ENCODE results near the gene RAD21L1.
A peak's percentile ranks its signal among the peaks of the same experiment; 100 is the strongest.
"Not testable (repeated sequence)": the region's sequence is repeated elsewhere in the genome, so short reads cannot be mapped to it uniquely, and the experiment has no call there.

RAD21L1 gene

GRCh38 chr20:1242099-1242498 is 16.3 kb downstream of the RAD21L1 start:
- TF ChIP-seq, protein P1, sequence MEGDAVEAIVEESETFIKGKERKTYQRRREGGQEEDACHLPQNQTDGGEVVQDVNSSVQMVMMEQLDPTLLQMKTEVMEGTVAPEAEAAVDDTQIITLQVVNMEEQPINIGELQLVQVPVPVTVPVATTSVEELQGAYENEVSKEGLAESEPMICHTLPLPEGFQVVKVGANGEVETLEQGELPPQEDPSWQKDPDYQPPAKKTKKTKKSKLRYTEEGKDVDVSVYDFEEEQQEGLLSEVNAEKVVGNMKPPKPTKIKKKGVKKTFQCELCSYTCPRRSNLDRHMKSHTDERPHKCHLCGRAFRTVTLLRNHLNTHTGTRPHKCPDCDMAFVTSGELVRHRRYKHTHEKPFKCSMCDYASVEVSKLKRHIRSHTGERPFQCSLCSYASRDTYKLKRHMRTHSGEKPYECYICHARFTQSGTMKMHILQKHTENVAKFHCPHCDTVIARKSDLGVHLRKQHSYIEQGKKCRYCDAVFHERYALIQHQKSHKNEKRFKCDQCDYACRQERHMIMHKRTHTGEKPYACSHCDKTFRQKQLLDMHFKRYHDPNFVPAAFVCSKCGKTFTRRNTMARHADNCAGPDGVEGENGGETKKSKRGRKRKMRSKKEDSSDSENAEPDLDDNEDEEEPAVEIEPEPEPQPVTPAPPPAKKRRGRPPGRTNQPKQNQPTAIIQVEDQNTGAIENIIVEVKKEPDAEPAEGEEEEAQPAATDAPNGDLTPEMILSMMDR (conservative IDR thresholded peaks at IDR 0.05; ENCODE audit: control insufficient read depth, insufficient read depth, low read depth, low read length): no peak
- no peak for DNase-seq (ENCODE audit: low read depth)

GRCh38 chr20:1242530-1242929 is 16.7 kb downstream of the RAD21L1 start:
- TF ChIP-seq, protein P1 (conservative IDR thresholded peaks at IDR 0.05; ENCODE audit: control insufficient read depth, insufficient read depth, low read depth, low read length): no peak
- peak; percentile 82 for DNase-seq (ENCODE audit: low read depth)
- no peak overlapping the region for H3K4me3 ChIP-seq (ENCODE audit: control insufficient read depth, low read depth, low read length)

More at GRCh38 chr20:1242099-1242498, 16.3 kb downstream of the RAD21L1 start:
- no peak overlapping the region for H3K4me3 ChIP-seq (ENCODE audit: control insufficient read depth, low read depth, low read length)

DNA sequence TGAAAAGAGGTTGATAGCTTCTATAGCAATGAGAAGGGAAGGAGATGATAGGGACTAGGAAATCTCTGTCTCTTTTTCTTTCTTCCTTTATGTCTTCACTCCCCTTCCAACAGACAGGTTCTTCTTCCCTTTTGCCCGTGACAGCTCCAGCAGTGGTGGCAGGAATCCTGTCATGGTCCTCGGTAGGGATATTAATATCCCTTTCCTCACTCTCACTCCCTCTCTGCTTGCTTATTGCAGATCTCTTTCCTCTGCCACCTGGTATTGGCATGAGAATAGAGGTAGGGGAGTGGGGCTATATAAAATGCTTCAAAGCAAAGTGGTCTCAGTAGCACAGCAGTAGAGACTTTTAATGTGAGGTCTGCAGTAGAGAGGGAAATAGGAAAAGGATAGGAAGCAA is 19.7 kb downstream of the RAD21L1 start:
- H3K4me3 ChIP-seq (ENCODE audit: control insufficient read depth, low read depth, low read length): no peak overlapping the region
- TF ChIP-seq, protein P1 (conservative IDR thresholded peaks at IDR 0.05; ENCODE audit: control insufficient read depth, insufficient read depth, low read depth, low read length): no peak

GRCh38 chr20:1247689-1248088 is 21.8 kb downstream of the RAD21L1 start:
- no peak overlapping the region for H3K4me3 ChIP-seq (ENCODE audit: control insufficient read depth, low read depth, low read length)
- TF ChIP-seq, protein P1 (conservative IDR thresholded peaks at IDR 0.05; ENCODE audit: control insufficient read depth, insufficient read depth, low read depth, low read length): no peak
- no peak for DNase-seq (ENCODE audit: low read depth)

More for the DNA sequence above, 19.7 kb downstream of the RAD21L1 start:
- DNase-seq (ENCODE audit: low read depth): no peak

GRCh38 chr20:1250282-1250681 is 24.4 kb downstream of the RAD21L1 start:
- DNase-seq (ENCODE audit: low read depth); H3K4me3 ChIP-seq (ENCODE audit: control insufficient read depth, low read depth, low read length): not testable (repeated sequence)

- no peak overlapping the region for H3K4me3 ChIP-seq (ENCODE audit: control insufficient read depth, low read depth, low read length)
- TF ChIP-seq, protein P1 (conservative IDR thresholded peaks at IDR 0.05; ENCODE audit: control insufficient read depth, insufficient read depth, low read depth, low read length): no peak
- no peak for DNase-seq (ENCODE audit: low read depth)
Measured at GRCh38 chr20:1252416-1252815, 26.6 kb downstream of the RAD21L1 start.

- TF ChIP-seq, protein P1 (conservative IDR thresholded peaks at IDR 0.05; ENCODE audit: control insufficient read depth, insufficient read depth, low read depth, low read length): no peak
- DNase-seq (ENCODE audit: low read depth): no peak
- H3K4me3 ChIP-seq (ENCODE audit: control insufficient read depth, low read depth, low read length): no peak overlapping the region
Measured at GRCh38 chr20:1254254-1254653, 28.4 kb downstream of the RAD21L1 start.

Measured in fibroblast of mammary gland (primary cell).